Activated naive CD4-positive, alpha-beta T cell treated with anti-CD3 and anti-CD28 coated beads for 36 hours (primary cell): ENCODE results near the gene PDLIM1. TPM values are rescaled to one million over a fixed set of nuclear protein-coding genes. Genes with fewer than 3 reads are reported as not detected.

Experiments used
- CTCF ChIA-PET: fragments of 350-600 bp; sonication (Branson Sonifier 250); formaldehyde crosslinking; loops from one replicate; lab custom pipeline; 2021; ENCODE audit warnings: antibody characterized with exemption; lab: Charles Lee
- DNase-seq: peaks from one replicate; pipeline ENCODE4 v3.0.0-alpha.2; 2020
- H3K27ac Mint-ChIP-seq: one replicate; pipeline ENCODE4 v1.8.0; 2021; ENCODE audit warnings: mild to moderate bottlenecking, mixed read lengths
- H3K27me3 Mint-ChIP-seq: one replicate; pipeline ENCODE4 v1.8.0; 2021; ENCODE audit warnings: low read depth, mixed read lengths
- H3K36me3 Mint-ChIP-seq: one replicate; pipeline ENCODE4 v1.8.0; 2021; ENCODE audit warnings: low read depth, mixed read lengths
- H3K4me1 Mint-ChIP-seq: one replicate; pipeline ENCODE4 v1.8.0; 2021; ENCODE audit warnings: low read depth, mixed read lengths
- H3K4me3 Mint-ChIP-seq: one replicate; pipeline ENCODE4 v1.8.0; 2021; ENCODE audit warnings: mild to moderate bottlenecking, moderate library complexity, mixed read lengths
- H3K9me3 Mint-ChIP-seq: one replicate; pipeline ENCODE4 v1.8.0; 2021; ENCODE audit warnings: mixed read lengths
- intact Hi-C: fragments of 100-400 bp; cut with micrococcal nuclease; formaldehyde crosslinking; loops from one replicate; pipeline ENCODE4 v1.15.1; 2023
- total RNA-seq, 2 experiments: library from RNA; stranded (reverse); gene quantifications; one replicate each; pipeline ENCODE4 v1.2.3, GENCODE V29; 2021

PDLIM1 gene
- total RNA-seq, 2 experiments from 2014 or later = 0.27 to 0.33 TPM

GRCh38 chr10:95329296-95329695 is 38.5 kb upstream of the PDLIM1 start:
- intact Hi-C loops = no loop called here
- CTCF ChIA-PET = interaction anchor here (1.4 kb wide), 1 partner anchor 29 kb away, joined by 3 read pairs; no protein-coding TSS in a partner anchor
- no peak for DNase-seq
- no peak overlapping the region for H3K27ac Mint-ChIP-seq
- no peaks in the 10 kb centered on the region for H3K4me1 Mint-ChIP-seq
- H3K36me3 Mint-ChIP-seq = no peaks in the 10 kb centered on the region
- H3K27me3 Mint-ChIP-seq = no peaks in the 10 kb centered on the region
- H3K4me3 Mint-ChIP-seq = no peak overlapping the region
- H3K9me3 Mint-ChIP-seq = no peaks in the 10 kb centered on the region

DNA sequence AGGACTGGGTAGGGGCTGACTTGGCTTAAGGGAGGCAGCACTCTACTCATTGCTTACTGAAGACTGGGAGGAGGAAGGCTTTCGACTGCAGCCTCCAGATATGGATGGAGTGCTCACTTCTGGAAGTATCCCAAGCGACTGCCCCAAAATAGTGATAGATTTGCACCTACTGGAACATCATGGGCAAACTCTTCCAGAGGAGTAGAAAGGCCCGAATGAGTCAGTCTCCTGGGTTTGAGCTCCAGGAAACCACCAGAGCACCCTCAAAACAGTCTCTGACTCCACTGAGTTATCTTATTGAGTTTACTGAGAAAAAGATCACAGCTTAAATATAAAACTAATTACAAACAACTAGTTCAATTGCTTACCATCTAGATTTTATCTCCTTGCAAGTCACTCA is 37.2 kb upstream of the PDLIM1 start:
- Mint-ChIP-seq H3K27me3 (no peaks in the 10 kb centered on the region), H3K27ac (no peak overlapping the region), H3K36me3 (no peaks in the 10 kb centered on the region), H3K4me1 (no peaks in the 10 kb centered on the region), H3K4me3 (no peak overlapping the region), H3K9me3 (no peaks in the 10 kb centered on the region)
- CTCF ChIA-PET = interaction anchor here (1.4 kb wide), 1 partner anchor 30 kb away, joined by 3 read pairs; no protein-coding TSS in a partner anchor
- no peak for DNase-seq
- intact Hi-C loops = no loop called here

- CTCF ChIA-PET = no interaction called here
- DNase-seq = no peak
- Mint-ChIP-seq H3K36me3 (no peaks in the 10 kb centered on the region), H3K27me3 (no peaks in the 10 kb centered on the region), H3K4me1 (no peaks in the 10 kb centered on the region), H3K9me3 (no peaks in the 10 kb centered on the region), H3K27ac (no peak overlapping the region), H3K4me3 (no peak overlapping the region)
- intact Hi-C loops = no loop called here
Measured at GRCh38 chr10:95327367-95327766, 36.6 kb upstream of the PDLIM1 start.

DNA sequence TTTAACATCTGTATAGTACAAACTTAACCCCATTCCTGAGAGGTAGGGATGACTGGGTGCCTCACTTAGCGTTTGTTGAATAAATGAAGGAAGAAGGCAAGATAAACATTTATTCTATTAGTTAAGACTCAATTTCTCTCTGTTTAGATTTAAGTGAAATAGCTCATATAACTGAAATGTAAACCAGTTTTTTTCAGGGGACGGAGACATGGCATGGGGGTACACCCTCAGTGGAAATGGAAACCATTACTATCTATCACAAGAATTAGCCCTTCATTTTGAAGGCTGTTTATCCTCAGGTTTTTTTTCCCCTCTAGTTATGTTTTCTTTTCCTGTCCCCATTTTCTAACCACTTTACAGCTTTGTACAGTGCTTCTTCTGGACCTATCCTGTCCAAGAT is 35.6 kb upstream of the PDLIM1 start:
- no peaks in the 10 kb centered on the region for H3K36me3 Mint-ChIP-seq

DNA sequence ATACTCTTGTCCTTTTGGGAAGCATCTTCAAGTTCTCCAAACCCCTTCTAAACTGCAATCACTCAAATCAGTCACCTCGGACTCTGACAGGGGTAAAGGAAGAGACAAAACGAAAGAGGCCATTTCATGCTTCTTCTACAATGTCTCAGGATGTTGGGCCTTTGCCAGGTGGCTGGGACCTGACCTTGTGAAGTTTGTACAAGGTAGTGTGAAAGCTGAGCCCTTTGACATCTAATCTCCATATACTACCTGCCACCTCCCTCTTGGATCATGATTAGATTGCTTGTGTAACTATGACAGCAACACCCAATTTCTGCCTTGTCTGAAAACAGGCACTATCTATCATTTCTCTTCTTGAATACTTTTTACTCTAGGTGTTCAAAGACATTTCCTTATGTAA is 35.1 kb upstream of the PDLIM1 start:
- no peak overlapping the region for H3K27ac Mint-ChIP-seq
- intact Hi-C loops = no loop called here
- H3K4me1 Mint-ChIP-seq = no peaks in the 10 kb centered on the region
- CTCF ChIA-PET = no interaction called here
- H3K36me3 Mint-ChIP-seq = no peaks in the 10 kb centered on the region
- H3K27me3 Mint-ChIP-seq = no peaks in the 10 kb centered on the region
- no peak overlapping the region for H3K4me3 Mint-ChIP-seq
- DNase-seq = no peak
- no peaks in the 10 kb centered on the region for H3K9me3 Mint-ChIP-seq

More for the DNA sequence above, 35.6 kb upstream of the PDLIM1 start:
- no peak for DNase-seq
- CTCF ChIA-PET = no interaction called here
- no peaks in the 10 kb centered on the region for H3K27me3 Mint-ChIP-seq
- H3K4me3 Mint-ChIP-seq = no peak overlapping the region
- no peak overlapping the region for H3K27ac Mint-ChIP-seq
- intact Hi-C loops = no loop called here
- H3K9me3 Mint-ChIP-seq = no peaks in the 10 kb centered on the region
- no peaks in the 10 kb centered on the region for H3K4me1 Mint-ChIP-seq

DNA sequence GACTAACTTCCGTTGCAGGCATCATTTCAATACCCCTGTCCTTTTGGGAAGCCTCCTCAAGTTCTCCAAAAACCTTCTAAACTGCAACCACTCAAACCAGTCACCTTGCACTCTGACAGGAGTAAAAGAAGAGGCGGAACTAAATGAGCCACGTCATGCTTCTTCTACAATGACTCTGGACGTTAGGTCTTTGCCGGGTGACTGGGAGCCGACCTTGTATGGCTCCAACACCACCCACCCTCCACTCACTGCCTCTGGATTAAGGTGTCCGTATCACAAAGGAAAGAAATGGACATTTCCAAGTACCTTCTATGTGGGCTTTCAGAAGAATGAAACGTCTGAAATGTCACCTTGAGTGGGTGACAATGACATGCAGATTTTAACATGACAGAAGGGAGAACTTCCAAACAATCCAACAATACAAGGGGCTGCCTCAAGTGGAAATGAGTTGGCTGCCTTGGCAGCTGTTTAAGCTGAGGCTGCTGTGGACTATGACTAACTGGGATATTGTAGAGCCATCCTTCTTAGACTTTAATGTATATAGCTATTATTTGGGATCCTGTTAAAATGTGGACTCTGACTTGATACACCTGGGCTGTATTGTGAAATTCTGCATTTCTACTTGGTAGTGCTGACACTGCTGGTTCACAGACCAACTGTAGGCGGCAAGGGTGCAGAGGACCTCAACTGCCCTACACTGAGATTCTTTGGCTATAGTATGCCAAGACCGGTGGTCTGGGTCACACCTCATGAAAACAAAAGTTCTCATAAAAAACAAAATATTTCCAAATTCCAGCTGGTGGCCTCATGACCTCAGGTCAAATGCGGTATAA is 33.8 kb upstream of the PDLIM1 start:
- no peaks in the 10 kb centered on the region for H3K9me3 Mint-ChIP-seq
- CTCF ChIA-PET = no interaction called here
- DNase-seq = no peak
- H3K27me3 Mint-ChIP-seq = peaks cover 2% of the 10 kb centered on the region
- intact Hi-C loops = no loop called here
- H3K4me3 Mint-ChIP-seq = no peak overlapping the region
- no peaks in the 10 kb centered on the region for H3K36me3 Mint-ChIP-seq
- no peak overlapping the region for H3K27ac Mint-ChIP-seq
- H3K4me1 Mint-ChIP-seq = no peaks in the 10 kb centered on the region

- intact Hi-C loops = no loop called here
- Mint-ChIP-seq H3K27me3 (peaks cover 2% of the 10 kb centered on the region), H3K36me3 (no peaks in the 10 kb centered on the region), H3K4me1 (no peaks in the 10 kb centered on the region), H3K4me3 (no peak overlapping the region), H3K9me3 (no peaks in the 10 kb centered on the region), H3K27ac (no peak overlapping the region)
- DNase-seq = no peak
- CTCF ChIA-PET = no interaction called here
Measured at GRCh38 chr10:95321554-95322301, 30.9 kb upstream of the PDLIM1 start.

GRCh38 chr10:95319239-95319638 is 28.4 kb upstream of the PDLIM1 start:
- CTCF ChIA-PET = no interaction called here
- Mint-ChIP-seq H3K4me1 (no peaks in the 10 kb centered on the region), H3K4me3 (no peak overlapping the region), H3K27me3 (peaks cover 2% of the 10 kb centered on the region), H3K9me3 (no peaks in the 10 kb centered on the region), H3K36me3 (no peaks in the 10 kb centered on the region), H3K27ac (no peak overlapping the region)
- no peak for DNase-seq
- intact Hi-C loops = no loop called here

DNA sequence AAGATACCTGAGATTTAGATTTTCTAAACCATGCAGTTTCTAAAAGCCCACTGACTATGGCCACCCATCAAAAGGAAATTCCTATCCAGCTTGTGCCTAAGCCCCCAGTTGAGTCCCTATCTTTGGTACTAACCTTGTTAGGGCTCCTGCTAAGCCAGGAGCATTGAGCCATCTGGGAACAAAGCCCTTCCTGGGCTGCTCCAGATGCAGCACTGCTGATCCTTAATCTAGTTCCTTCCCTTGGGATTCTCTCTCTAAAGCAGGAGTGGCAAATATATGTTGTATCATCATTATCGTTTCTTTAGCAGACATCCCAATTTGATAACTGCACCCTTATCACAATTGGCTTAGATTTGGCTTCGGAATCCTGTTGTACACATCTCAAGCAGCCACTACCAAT is 24.7 kb upstream of the PDLIM1 start:
- intact Hi-C loops = no loop called here

DNA sequence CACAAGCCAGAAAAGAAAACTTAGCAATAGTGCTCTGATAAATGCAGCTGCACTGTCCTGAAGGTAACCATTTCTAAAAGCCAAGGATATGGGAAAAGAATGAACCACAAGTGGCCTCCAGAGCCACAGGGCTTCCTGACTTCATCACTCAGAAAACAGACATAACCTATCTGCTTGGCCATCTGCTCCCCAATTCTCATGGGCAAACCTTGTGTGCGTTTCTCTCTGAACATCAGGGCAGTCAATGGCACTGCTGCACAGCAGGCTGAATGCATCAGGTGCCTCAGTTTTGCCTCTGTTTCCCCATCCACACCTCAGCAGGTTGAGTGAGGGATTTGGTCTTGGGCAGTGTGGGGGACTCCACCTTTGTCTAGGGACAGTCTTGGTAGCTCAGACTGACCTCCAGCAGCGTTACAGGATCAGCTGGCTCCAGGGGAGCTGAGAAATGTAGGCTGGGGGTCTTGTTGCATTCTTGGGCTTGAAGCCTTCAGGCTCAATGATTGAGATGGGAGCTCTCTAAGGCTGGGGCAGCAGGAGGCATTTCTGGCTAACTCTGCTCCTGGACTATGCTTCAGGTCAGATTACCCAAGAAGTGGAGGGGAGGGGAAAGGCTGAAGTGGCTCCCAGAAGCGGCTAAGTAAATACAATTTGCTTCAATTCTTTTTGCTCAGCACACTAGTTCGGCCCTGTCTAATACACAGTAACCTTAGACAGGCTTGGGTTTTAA is 23.6 kb upstream of the PDLIM1 start:
- Mint-ChIP-seq H3K27ac (no peak overlapping the region), H3K36me3 (no peaks in the 10 kb centered on the region), H3K4me1 (peaks cover 2% of the 10 kb centered on the region), H3K4me3 (no peak overlapping the region), H3K9me3 (no peaks in the 10 kb centered on the region), H3K27me3 (no peaks in the 10 kb centered on the region)
- CTCF ChIA-PET = no interaction called here
- DNase-seq = no peak
- intact Hi-C loops = no loop called here

More for the DNA sequence above, 24.7 kb upstream of the PDLIM1 start:
- no peaks in the 10 kb centered on the region for H3K27me3 Mint-ChIP-seq
- no peaks in the 10 kb centered on the region for H3K9me3 Mint-ChIP-seq
- no peaks in the 10 kb centered on the region for H3K36me3 Mint-ChIP-seq
- H3K4me3 Mint-ChIP-seq = no peak overlapping the region
- CTCF ChIA-PET = no interaction called here
- H3K4me1 Mint-ChIP-seq = no peaks in the 10 kb centered on the region
- DNase-seq = no peak
- no peak overlapping the region for H3K27ac Mint-ChIP-seq

DNA sequence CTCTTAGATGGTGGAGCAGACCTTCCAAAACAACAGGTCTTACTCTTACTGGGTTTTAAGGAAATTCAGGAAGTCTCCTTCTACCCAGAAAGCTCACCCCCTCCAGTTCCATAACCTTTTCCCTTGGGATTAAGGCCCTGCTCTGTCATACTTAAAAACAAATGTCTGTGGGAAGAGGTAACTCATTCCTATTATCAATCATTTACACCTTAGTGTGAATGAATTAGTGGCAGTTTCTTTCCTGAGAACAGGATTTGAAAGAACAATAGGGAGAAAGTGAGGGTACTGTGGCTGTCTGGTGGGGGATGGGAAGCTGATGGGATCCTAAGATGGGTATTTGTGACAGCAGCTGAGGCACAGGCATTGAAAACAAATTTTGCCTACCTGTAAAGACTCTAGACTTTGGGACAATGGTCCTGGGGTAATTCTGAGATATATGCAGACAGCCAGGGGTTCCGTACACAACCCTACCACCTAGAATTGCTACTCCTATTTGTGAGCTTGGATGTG is 22.2 kb upstream of the PDLIM1 start:
- Mint-ChIP-seq H3K27ac (no peak overlapping the region), H3K4me3 (no peak overlapping the region), H3K27me3 (no peaks in the 10 kb centered on the region), H3K4me1 (peaks cover 2% of the 10 kb centered on the region), H3K36me3 (no peaks in the 10 kb centered on the region), H3K9me3 (no peaks in the 10 kb centered on the region)
- intact Hi-C loops = no loop called here
- CTCF ChIA-PET = no interaction called here
- DNase-seq = no peak

GRCh38 chr10:95312257-95312656 is 21.5 kb upstream of the PDLIM1 start:
- H3K27ac Mint-ChIP-seq = no peak overlapping the region
- H3K9me3 Mint-ChIP-seq = no peaks in the 10 kb centered on the region
- intact Hi-C loops = no loop called here
- no peaks in the 10 kb centered on the region for H3K36me3 Mint-ChIP-seq
- peaks cover 2% of the 10 kb centered on the region for H3K4me1 Mint-ChIP-seq
- H3K27me3 Mint-ChIP-seq = no peaks in the 10 kb centered on the region
- CTCF ChIA-PET = no interaction called here
- no peak overlapping the region for H3K4me3 Mint-ChIP-seq
- DNase-seq = no peak
